ENCODE measurements around the gene ZC3H18.

- TF ChIP-seq SP1 (IDR thresholded peaks at IDR 0.05) = no peak
- TF ChIP-seq BHLHE40 (IDR thresholded peaks at IDR 0.05; ENCODE audit: borderline replicate concordance) = no peak
- TF ChIP-seq, protein P1, sequence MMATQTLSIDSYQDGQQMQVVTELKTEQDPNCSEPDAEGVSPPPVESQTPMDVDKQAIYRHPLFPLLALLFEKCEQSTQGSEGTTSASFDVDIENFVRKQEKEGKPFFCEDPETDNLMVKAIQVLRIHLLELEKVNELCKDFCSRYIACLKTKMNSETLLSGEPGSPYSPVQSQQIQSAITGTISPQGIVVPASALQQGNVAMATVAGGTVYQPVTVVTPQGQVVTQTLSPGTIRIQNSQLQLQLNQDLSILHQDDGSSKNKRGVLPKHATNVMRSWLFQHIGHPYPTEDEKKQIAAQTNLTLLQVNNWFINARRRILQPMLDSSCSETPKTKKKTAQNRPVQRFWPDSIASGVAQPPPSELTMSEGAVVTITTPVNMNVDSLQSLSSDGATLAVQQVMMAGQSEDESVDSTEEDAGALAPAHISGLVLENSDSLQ (IDR thresholded peaks at IDR 0.05) = no peak
- TF ChIP-seq ELF4 (IDR thresholded peaks at IDR 0.05) = no peak
- no peak for TF ChIP-seq ZNF384 (IDR thresholded peaks at IDR 0.05)
- no peak for TF ChIP-seq NFRKB (IDR thresholded peaks at IDR 0.05)
- no peak for TF ChIP-seq FOXK2 (IDR thresholded peaks at IDR 0.05)
- TF ChIP-seq ARNT (IDR thresholded peaks at IDR 0.05) = no peak
- TF ChIP-seq FOXA1 (IDR thresholded peaks at IDR 0.05) = no peak
- no peak for TF ChIP-seq LEF1 (IDR thresholded peaks at IDR 0.05; ENCODE audit: borderline replicate concordance)
- no peak for TF ChIP-seq FOXM1 (IDR thresholded peaks at IDR 0.05; ENCODE audit: borderline replicate concordance)
- TF ChIP-seq SUZ12 (IDR thresholded peaks at IDR 0.05) = no peak
- no peak for TF ChIP-seq L3MBTL2 (conservative IDR thresholded peaks at IDR 0.05)
- no peak for TF ChIP-seq HDGF (IDR thresholded peaks at IDR 0.05; ENCODE audit: borderline replicate concordance)
Observed at GRCh38 chr16:88536971-88537751, 33.0 kb upstream of the ZC3H18 start.

Data from HEK293T (cell line).